GM23338 (cell line): ENCODE measurements around the gene CAPG. TPM values are rescaled to one million over a fixed set of nuclear protein-coding genes. Genes with fewer than 3 reads are reported as not detected.
A peak's percentile ranks its signal among the peaks of the same experiment; 100 is the strongest.

ENCODE experiments used
- ATAC-seq: fragments of 200-7000 bp; cut with Tn5 transposase; 3 replicates; pipeline ENCODE4 v1.9.1; 2020
- DNase-seq: peaks from one replicate; pipeline ENCODE4 v3.0.0-alpha.2; 2015; ENCODE audit warnings: low spot score
- H2AFZ ChIP-seq: fragments of 200-600 bp; sonication (generic); 2 replicates; pipeline ENCODE4 v1.8.0; 2016; ENCODE audit warnings: antibody characterized with exemption, mild to moderate bottlenecking, moderate library complexity
- H3F3A ChIP-seq: fragments of 200-600 bp; sonication (generic); replicated peaks from 2 replicates; pipeline ENCODE4 v1.8.0; 2017; ENCODE audit warnings: antibody characterized with exemption, mixed run types, low read depth
- H3K27ac ChIP-seq: fragments of 200-600 bp; sonication (generic); 2 replicates; pipeline ENCODE4 v1.6.1; 2016; ENCODE audit warnings: low read depth
- H3K27me3 ChIP-seq: fragments of 200-600 bp; sonication (generic); 2 replicates; pipeline ENCODE4 v1.8.0; 2016; ENCODE audit warnings: mild to moderate bottlenecking, mixed run types, moderate library complexity; ENCODE audit not compliant: insufficient read depth
- H3K36me3 ChIP-seq: fragments of 200-600 bp; sonication (generic); 2 replicates; pipeline ENCODE4 v1.8.0; 2016; ENCODE audit warnings: mild to moderate bottlenecking; ENCODE audit not compliant: insufficient read depth
- H3K4me1 ChIP-seq: fragments of 200-600 bp; sonication (generic); 2 replicates; pipeline ENCODE4 v1.8.0; 2016; ENCODE audit warnings: mild to moderate bottlenecking, moderate library complexity; ENCODE audit not compliant: insufficient read depth
- H3K4me2 ChIP-seq: fragments of 200-600 bp; sonication (generic); 2 replicates; pipeline ENCODE4 v1.7.1; 2017; ENCODE audit warnings: mixed run types
- H3K4me3 ChIP-seq: fragments of 200-600 bp; sonication (generic); 2 replicates; pipeline ENCODE4 v1.6.1; 2016; ENCODE audit warnings: mixed run types
- H3K79me2 ChIP-seq: fragments of 200-600 bp; sonication (generic); replicated peaks from 2 replicates; pipeline ENCODE4 v1.8.0; 2017; ENCODE audit warnings: mild to moderate bottlenecking; ENCODE audit not compliant: insufficient read depth
- H3K9me2 ChIP-seq: fragments of 200-600 bp; sonication (generic); 2 replicates; pipeline ENCODE4 v1.8.0; 2017; ENCODE audit not compliant: insufficient read depth
- H4K20me1 ChIP-seq: fragments of 200-600 bp; sonication (generic); replicated peaks from 2 replicates; pipeline ENCODE4 v1.8.0; 2017; ENCODE audit warnings: mild to moderate bottlenecking; ENCODE audit not compliant: insufficient read depth
- H3K27ac Mint-ChIP-seq: 2 replicates; pipeline ENCODE4 v1.8.0; 2020; ENCODE audit warnings: inconsistent platforms, mild to moderate bottlenecking, moderate library complexity, mixed read lengths
- H3K27me3 Mint-ChIP-seq: 3 replicates; pipeline ENCODE4 v1.8.0; 2022; ENCODE audit warnings: low read depth, mild to moderate bottlenecking, moderate library complexity, mixed read lengths, inconsistent platforms; ENCODE audit not compliant: insufficient read depth, poor library complexity
- H3K36me3 Mint-ChIP-seq: 3 replicates; pipeline ENCODE4 v1.8.0; 2021; ENCODE audit warnings: low read depth, mild to moderate bottlenecking, inconsistent platforms, moderate library complexity, mixed read lengths
- H3K4me1 Mint-ChIP-seq: 3 replicates; pipeline ENCODE4 v1.8.0; 2020; ENCODE audit warnings: mild to moderate bottlenecking, inconsistent platforms, mixed read lengths
- H3K4me3 Mint-ChIP-seq: 3 replicates; pipeline ENCODE4 v1.8.0; 2021; ENCODE audit warnings: moderate library complexity, mild to moderate bottlenecking, inconsistent platforms, mixed read lengths
- H3K9me3 Mint-ChIP-seq: 3 replicates; pipeline ENCODE4 v1.8.0; 2020; ENCODE audit warnings: moderate library complexity, mild to moderate bottlenecking, inconsistent platforms, mixed read lengths
- ETS1 ChIP-seq: IDR thresholded peaks from 2 replicates; pipeline ENCODE4 v1.6.1; 2016; ENCODE audit warnings: antibody characterized with exemption
- EZH2 ChIP-seq: fragments of 200-600 bp; sonication (generic); IDR thresholded peaks from one replicate; pipeline ENCODE4 v1.8.0; 2017; ENCODE audit warnings: antibody characterized with exemption, mild to moderate bottlenecking, low read depth; ENCODE audit not compliant: unreplicated experiment
- EZH2phosphoT487 ChIP-seq: fragments of 200-600 bp; sonication (generic); IDR thresholded peaks from one replicate; pipeline ENCODE4 v1.8.1; 2018; ENCODE audit warnings: antibody characterized with exemption; ENCODE audit not compliant: unreplicated experiment
- NANOG ChIP-seq: IDR thresholded peaks from 2 replicates; pipeline ENCODE4 v1.6.1; 2016; ENCODE audit warnings: antibody characterized with exemption, borderline replicate concordance
- POLR2AphosphoS5 ChIP-seq: IDR thresholded peaks from 2 replicates; pipeline ENCODE4 v1.6.1; 2016; ENCODE audit warnings: antibody characterized with exemption, low read depth
- STAT1 ChIP-seq: IDR thresholded peaks from one replicate; pipeline ENCODE4 v1.6.1; 2016; ENCODE audit warnings: antibody characterized with exemption; ENCODE audit not compliant: unreplicated experiment
- ZNF114 ChIP-seq: fragments of 250-450 bp; sonication (Bioruptor Pico); IDR thresholded peaks from 2 replicates; pipeline ENCODE4 v1.5.0; 2020; ENCODE audit warnings: mild to moderate bottlenecking, moderate library complexity
- ZNF331 ChIP-seq: fragments of 250-450 bp; sonication (Bioruptor Pico); IDR thresholded peaks from 2 replicates; pipeline ENCODE4 v1.5.0; 2020; ENCODE audit warnings: low read depth, mild to moderate bottlenecking, moderate library complexity
- polyA plus RNA-seq: library from polyadenylated mRNA; unstranded; fragments of >200 nt; fragmentation: Nextera tagmentation; extraction: Ambion mirVana; gene quantifications from 2 replicates; pipeline ENCODE4 v1.2.1, GENCODE V29; 2016
- total RNA-seq: library from RNA; depleted of rRNA; stranded (reverse); fragments of >200 nt; shearing (Covaris generic); gene quantifications from 2 replicates; pipeline ENCODE4 v1.2.3, GENCODE V29; 2014
- TF ChIP-seq, protein P1 (sequence below), 2 experiments: fragments of 200-600 bp in 1 of 2; sonication (generic) in 1 of 2; conservative IDR thresholded peaks; 2 replicates each; pipeline versions ENCODE4 v1.5.1 to v1.6.1; 2016 to 2017; ENCODE audit warnings: antibody characterized with exemption in 2 of 2, low read depth in 2 of 2, mild to moderate bottlenecking in 2 of 2, moderate library complexity in 1 of 2

CAPG gene
- total and polyA plus RNA-seq, 2 experiments from 2014 or later, result 88.7 to 104 TPM

DNA sequence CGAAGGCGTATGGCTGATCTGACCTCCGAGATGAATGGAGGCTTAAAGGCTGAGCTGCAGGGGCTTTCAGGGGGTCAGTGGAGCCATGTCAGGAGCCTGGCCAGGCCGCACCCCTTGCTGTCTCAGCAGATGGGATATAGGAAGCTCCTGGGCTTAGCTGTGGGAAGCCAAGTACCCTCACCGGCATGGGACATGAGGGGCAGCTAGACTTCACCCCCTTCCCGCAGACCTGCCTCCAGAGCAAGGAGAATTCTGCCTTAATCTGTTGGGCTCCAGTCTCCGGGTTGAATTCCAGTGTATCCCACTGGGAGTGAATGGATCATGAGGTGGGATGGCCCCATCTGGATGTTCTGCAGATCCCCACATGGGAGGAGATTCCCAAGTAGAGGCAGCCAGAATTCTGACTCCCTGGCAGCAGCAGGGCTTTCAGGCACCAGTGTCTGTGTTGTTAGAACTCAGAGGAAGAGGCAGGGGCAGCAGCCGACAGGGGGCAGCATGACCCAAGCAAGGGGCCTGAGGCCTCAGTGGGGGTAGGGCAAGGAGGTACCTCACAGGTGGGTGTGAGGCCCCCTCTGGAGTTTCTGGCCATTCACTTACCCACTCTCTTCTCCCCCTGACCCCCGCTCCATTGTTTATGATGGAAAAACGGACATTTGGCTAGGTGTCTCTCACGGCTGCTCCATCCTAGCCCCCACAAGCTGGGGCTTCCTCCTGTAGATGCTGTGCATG is 19.1 kb downstream of the CAPG start:
- H3K4me3 Mint-ChIP-seq, result no peak overlapping the region; the same call in 2 of the 3 replicates
- Histone ChIP-seq H4K20me1 (no peaks in the 10 kb centered on the region), H3K36me3 (no peaks in the 10 kb centered on the region), H3K27me3 (no peaks in the 10 kb centered on the region), H3K27ac (no peak overlapping the region), H3K4me1 (peaks cover 3% of the 10 kb centered on the region; the same call in 1 of the 2 replicates), H3K79me2 (no peaks in the 10 kb centered on the region), H2AFZ (no peak overlapping the region), H3K9me2 (no peaks in the 10 kb centered on the region), H3F3A (0 out of 2 replicates have a peak, but pooled peaks cover 7% of the 10 kb centered on the region), H3K4me2 (no peak overlapping the region; the same call in 1 of the 2 replicates), H3K4me3 (no peak overlapping the region)
- peaks cover 3% of the 10 kb centered on the region for H3K36me3 Mint-ChIP-seq
- ATAC-seq, result peak; percentile 94
- TF ChIP-seq POLR2AphosphoS5 (peak; percentile 37; the same call in 1 of the 2 replicates), STAT1 (no peak), ZNF331 (CRISPR knock-in tag) (no peak), EZH2 (no peak), ETS1 (no peak), EZH2phosphoT487 (no peak), NANOG (no peak)
- TF ChIP-seq, protein P1, sequence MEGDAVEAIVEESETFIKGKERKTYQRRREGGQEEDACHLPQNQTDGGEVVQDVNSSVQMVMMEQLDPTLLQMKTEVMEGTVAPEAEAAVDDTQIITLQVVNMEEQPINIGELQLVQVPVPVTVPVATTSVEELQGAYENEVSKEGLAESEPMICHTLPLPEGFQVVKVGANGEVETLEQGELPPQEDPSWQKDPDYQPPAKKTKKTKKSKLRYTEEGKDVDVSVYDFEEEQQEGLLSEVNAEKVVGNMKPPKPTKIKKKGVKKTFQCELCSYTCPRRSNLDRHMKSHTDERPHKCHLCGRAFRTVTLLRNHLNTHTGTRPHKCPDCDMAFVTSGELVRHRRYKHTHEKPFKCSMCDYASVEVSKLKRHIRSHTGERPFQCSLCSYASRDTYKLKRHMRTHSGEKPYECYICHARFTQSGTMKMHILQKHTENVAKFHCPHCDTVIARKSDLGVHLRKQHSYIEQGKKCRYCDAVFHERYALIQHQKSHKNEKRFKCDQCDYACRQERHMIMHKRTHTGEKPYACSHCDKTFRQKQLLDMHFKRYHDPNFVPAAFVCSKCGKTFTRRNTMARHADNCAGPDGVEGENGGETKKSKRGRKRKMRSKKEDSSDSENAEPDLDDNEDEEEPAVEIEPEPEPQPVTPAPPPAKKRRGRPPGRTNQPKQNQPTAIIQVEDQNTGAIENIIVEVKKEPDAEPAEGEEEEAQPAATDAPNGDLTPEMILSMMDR (conservative IDR thresholded peaks at IDR 0.05; ENCODE audit: low read depth in 2 of 2), result peak; percentile 85 to 96
- no peaks in the 10 kb centered on the region for H3K9me3 Mint-ChIP-seq
- no peak overlapping the region for H3K27ac Mint-ChIP-seq
- DNase-seq, result peak; percentile 85
- H3K4me1 Mint-ChIP-seq, result peaks cover 27% of the 10 kb centered on the region
- peaks cover under 1% of the 10 kb centered on the region for H3K27me3 Mint-ChIP-seq

GRCh38 chr2:85388878-85389538 is 21.2 kb downstream of the CAPG start:
- ATAC-seq (no peak), DNase-seq (no peak)
- Histone ChIP-seq H3K9me2 (no peaks in the 10 kb centered on the region), H3K4me1 (peaks cover 11% of the 10 kb centered on the region), H3F3A (0 out of 2 replicates have a peak, but pooled peaks cover 7% of the 10 kb centered on the region), H2AFZ (no peak overlapping the region), H3K27me3 (no peaks in the 10 kb centered on the region), H3K4me3 (no peak overlapping the region), H3K79me2 (no peaks in the 10 kb centered on the region), H3K27ac (no peak overlapping the region), H3K4me2 (no peak overlapping the region), H4K20me1 (no peaks in the 10 kb centered on the region), H3K36me3 (no peaks in the 10 kb centered on the region)
- no peak overlapping the region for H3K27ac Mint-ChIP-seq
- H3K4me3 Mint-ChIP-seq, result no peak overlapping the region
- no peak for TF ChIP-seq ZNF114 (CRISPR knock-in tag)
- H3K4me1 Mint-ChIP-seq, result peaks cover 29% of the 10 kb centered on the region
- no peaks in the 10 kb centered on the region for H3K9me3 Mint-ChIP-seq
- peaks cover 7% of the 10 kb centered on the region for H3K27me3 Mint-ChIP-seq
- H3K36me3 Mint-ChIP-seq, result peaks cover 5% of the 10 kb centered on the region; the same call in 2 of the 3 replicates
